IPS-15b (cell line): ENCODE measurements around the gene KRT26.

Experiments used
- H3K27me3 ChIP-seq: one replicate; pipeline ENCODE4 v1.6.1; 2013; ENCODE audit warnings: low read length; ENCODE audit not compliant: control insufficient read depth, insufficient read depth
- H3K36me3 ChIP-seq: one replicate; pipeline ENCODE4 v1.6.1; 2013; ENCODE audit warnings: low read length; ENCODE audit not compliant: control insufficient read depth, insufficient read depth
- H3K4me1 ChIP-seq: one replicate; pipeline ENCODE4 v1.6.1; 2013; ENCODE audit warnings: mild to moderate bottlenecking, low read length; ENCODE audit not compliant: control insufficient read depth, insufficient read depth
- H3K4me3 ChIP-seq: one replicate; pipeline ENCODE4 v1.5.1; 2013; ENCODE audit warnings: low read depth, low read length
- H3K9ac ChIP-seq: one replicate; pipeline ENCODE4 v1.6.1; 2013; ENCODE audit warnings: low read depth, mild to moderate bottlenecking, low read length
- H3K9me3 ChIP-seq: one replicate; pipeline ENCODE4 v1.6.1; 2013; ENCODE audit warnings: mild to moderate bottlenecking, low read length; ENCODE audit not compliant: control insufficient read depth, insufficient read depth

KRT26 gene

DNA sequence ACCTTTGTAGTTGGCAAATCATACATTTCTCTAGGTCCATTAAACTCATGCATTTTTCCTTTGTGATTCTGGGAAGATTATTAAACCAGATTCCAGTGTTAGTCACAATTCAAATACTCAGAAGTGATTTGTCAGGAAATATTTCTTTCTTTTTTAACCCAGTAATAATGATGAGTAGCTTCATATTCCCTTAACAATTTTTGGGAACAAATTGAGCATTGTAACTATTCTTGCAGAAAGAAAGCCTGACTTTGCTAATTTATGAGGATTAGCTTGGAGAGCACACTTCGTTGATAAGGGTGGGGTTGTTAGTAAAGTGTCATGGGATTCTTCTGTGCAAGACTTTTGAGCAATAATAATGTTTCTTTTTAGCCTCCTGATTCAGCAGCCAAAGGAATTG lies 49.8 kb downstream of the KRT26 start:
- Histone ChIP-seq H3K4me1 (no peaks in the 10 kb centered on the region), H3K9ac (no peak overlapping the region), H3K27me3 (no peaks in the 10 kb centered on the region), H3K36me3 (no peaks in the 10 kb centered on the region), H3K4me3 (no peak overlapping the region), H3K9me3 (no peaks in the 10 kb centered on the region)

DNA sequence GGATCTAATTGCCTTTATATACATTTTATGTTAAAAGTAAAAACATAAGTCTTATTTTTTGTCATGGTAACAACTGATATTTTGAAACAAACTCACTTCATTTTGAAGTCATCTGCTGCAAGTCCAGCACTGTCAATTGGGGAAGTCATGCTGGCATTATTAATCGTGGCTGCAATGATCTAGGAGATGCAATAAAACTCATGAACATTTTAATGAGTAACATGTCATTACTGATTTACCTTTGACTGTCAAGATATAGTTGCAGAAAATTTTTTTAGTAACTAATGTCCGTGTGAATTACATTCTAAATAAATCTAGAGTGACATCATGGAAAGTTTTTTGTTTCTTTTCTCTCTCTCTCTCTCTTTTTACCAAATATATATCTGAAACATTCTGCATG lies 51.1 kb downstream of the KRT26 start:
- Histone ChIP-seq H3K4me1 (no peaks in the 10 kb centered on the region), H3K4me3 (no peak overlapping the region), H3K9me3 (no peaks in the 10 kb centered on the region), H3K27me3 (no peaks in the 10 kb centered on the region), H3K9ac (no peak overlapping the region), H3K36me3 (no peaks in the 10 kb centered on the region)

DNA sequence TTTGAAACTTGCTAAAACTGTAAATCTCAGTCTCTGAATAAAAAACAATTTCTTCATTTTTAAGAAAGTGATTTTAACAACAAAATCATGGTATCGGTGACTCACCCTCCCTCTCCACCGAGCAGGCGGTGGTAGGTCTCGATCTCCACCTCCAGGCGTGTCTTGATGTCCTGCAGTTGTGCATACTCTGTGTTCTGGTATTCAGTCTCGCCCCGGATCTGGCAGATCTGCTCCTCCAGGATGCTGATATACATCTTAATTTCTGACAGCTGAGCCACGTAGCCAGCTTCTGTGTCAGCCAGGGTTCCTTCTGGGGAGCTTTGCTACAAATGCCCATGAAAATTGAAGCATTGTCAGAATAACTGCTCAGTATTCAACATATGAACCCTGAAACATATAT lies 53.1 kb downstream of the KRT26 start:
- no peak overlapping the region for H3K4me3 ChIP-seq
- no peak overlapping the region for H3K9ac ChIP-seq
- H3K36me3 ChIP-seq = no peaks in the 10 kb centered on the region
- H3K4me1 ChIP-seq = no peaks in the 10 kb centered on the region
- H3K27me3 ChIP-seq = no peaks in the 10 kb centered on the region
- no peaks in the 10 kb centered on the region for H3K9me3 ChIP-seq

DNA sequence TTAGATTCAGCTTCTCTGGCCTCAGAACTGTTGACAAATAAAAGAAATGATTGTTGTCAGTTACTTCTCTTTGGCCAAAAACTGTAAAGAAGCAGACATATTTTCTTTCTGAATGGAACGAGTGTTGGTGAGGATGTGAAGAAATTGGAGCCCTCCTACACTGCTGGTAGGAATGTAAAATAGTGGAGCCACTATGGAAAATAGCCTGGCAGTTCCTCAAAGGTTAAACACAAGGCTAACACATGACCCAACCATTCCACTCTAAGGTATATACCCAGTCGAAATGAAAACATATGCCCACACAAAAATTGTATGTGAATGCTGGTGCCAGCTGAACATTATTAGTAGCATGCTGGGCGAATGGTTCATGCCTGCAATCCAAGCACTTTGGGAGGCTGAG lies 54.2 kb downstream of the KRT26 start:
- Histone ChIP-seq H3K4me1 (no peaks in the 10 kb centered on the region), H3K27me3 (no peaks in the 10 kb centered on the region)

More for the DNA sequence above, 54.2 kb downstream of the KRT26 start:
- H3K4me3 ChIP-seq = no peak overlapping the region
- no peak overlapping the region for H3K9ac ChIP-seq
- H3K36me3 ChIP-seq = no peaks in the 10 kb centered on the region
- H3K9me3 ChIP-seq = no peaks in the 10 kb centered on the region
